CD4-positive, alpha-beta T cell treated with Interleukin-15 for 4 hours (primary cell): ENCODE data around the gene JAK3.

Experiments used
- DNase-seq: peaks from one replicate; pipeline ENCODE4 v3.0.0-alpha.2; 2020; ENCODE audit warnings: low spot score

The JAK3 gene

DNA sequence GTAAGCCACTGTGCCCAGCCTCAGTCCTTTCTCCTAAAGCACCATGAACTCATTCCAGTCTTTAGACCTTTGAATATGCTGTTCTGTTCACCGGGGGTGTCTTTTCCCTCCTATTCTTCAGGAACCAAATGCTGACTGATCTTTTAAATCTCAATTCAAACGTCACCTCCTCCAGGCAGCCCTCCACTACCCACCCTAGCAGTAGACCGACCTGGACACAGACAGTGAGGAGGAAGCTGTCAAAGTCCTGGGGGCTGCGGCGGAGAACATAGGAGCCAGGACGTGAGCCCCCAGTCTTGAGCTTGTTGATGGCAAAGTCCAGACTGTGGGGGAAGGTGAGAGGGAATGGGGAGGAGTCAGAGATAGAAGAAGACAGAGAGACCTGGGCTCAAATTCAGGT lies 7.8 kb downstream of the JAK3 start:
- no peak for DNase-seq

GRCh38 chr19:17837972-17838371 lies 9.8 kb downstream of the JAK3 start:
- DNase-seq = no peak

GRCh38 chr19:17836530-17836929 lies 11.3 kb downstream of the JAK3 start:
- DNase-seq = no peak

DNA sequence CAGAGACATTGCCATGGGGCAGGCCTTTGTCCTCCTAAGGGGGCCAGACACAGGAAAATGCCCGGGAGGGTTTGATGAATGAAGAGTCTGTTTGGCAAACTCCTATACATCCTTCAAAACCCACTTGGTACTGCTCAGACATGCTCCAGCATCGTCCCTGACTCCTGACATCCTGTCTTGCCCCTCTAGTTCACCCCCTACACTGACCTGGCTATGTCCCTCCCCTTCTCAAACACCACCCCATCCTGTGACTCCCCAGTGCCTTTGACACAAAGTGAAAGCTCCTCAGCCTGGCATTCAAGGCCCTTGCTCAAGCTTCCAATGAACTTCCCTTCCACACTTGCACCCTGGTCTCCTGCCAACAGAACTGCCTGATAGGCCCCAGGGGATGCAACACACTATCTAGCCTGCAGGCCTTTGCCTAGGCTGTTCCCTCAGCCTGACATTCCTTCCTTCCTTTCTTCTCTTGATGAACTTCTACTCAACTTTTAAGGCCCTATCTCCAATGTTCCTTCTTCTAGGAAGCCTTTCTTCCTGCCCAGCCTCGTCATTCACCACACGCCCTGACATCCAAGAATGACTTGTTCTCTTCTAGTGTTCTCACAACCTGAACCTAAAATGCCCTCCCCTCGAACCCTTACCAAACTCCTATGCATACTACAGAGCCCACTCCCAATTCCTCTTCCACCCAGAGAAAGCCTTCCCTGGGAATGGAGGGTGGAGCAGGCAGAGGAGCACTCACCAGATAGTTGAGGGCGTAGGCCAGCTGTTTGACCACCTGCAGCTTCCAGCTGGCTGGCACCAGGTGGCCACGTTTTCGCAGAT lies 12.4 kb downstream of the JAK3 start:
- DNase-seq = no peak

- DNase-seq = no peak
Observed at GRCh38 chr19:17834350-17835181, 13.2 kb downstream of the JAK3 start.

DNA sequence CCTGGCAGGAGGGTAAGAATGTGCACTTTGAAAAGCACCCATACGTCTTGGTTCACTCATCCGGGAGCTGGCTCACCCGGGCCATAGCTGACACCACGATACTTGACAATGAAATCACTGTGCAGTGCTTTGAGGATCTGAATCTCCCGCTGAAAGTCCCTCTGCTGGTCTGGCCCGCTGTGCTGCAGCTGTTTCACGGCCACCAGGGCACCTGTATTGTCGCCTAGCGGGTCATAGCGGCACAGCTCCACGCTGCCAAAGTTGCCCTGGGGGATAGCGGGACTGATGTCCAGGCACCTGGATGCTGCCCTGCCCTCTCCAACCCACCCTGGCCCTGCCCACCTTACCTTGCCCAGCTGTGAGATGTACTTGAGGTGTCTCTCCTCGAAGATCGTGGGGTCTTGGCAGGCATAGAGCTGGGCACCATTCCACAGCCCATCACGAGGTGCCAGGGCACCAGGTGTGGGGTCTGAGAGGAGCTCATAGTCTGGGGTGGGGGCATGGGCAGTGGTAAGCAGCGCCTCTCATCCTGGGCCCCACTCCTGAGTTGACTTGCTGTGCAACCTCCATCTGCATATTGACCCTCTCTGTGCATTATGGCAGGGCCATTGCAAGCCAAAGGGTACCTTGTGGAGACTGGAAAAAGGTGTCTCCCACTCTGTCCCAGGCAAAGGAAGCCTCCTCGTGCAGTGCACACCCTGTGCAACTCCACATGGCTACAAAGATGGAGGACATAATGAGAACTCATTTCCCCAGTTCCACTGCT lies 15.2 kb downstream of the JAK3 start:
- no peak for DNase-seq

DNA sequence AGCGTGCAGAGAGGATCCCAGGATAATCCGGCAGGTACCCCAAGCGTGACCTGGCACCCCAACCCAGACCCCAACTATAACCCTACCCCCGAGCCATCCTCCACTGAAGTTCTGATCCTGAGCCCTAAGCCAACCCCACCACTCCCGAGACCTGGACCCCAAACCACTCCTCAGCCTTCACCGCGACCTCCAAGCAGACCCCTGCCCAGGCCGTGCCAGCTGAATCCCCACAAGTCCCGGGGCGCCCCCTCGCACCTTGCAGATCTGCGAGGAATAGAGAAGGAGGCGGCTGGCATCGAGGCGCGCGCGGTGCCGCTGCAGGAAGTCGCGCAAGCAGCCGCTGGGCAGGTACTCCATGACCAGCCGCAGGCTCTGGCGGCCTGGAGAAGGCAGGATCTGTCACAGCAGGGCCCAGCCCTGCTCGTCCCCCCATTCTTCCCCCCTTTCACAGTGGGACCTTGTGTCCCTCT lies 16.3 kb downstream of the JAK3 start:
- no peak for DNase-seq

- DNase-seq = no peak
Observed at GRCh38 chr19:17830567-17831418, 17.0 kb downstream of the JAK3 start.

- DNase-seq = no peak
Observed at GRCh38 chr19:17829855-17830566, 17.8 kb downstream of the JAK3 start.

- DNase-seq = no peak
Observed at GRCh38 chr19:17826508-17827056, 21.2 kb downstream of the JAK3 start.

- no peak for DNase-seq
Observed at GRCh38 chr19:17824339-17824738, 23.4 kb downstream of the JAK3 start.

DNA sequence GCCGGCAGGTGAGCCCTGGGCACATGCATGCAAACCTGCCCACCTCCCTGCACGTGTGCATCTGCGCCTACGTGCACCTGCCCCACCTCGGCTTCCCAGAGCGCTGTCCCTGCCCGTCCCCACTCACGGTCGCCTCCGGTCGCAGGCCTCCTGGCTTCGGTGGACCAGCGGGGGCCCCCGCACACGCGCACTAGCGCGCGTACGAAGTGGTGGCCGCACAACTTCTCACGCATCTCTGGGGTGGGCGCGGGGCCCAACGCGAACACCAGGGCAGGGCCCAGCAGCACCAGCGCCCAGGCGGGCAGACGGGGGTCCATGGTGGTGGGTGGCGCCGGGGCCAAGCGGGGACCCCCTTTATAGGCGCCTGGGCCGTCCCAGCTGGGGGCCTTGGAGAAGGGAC lies 26.6 kb downstream of the JAK3 start, which contains the start of gene INSL3:
Gene INSL3, minus strand, starts transcription at position 330 of the 400 bp plus-strand sequence. Its CDS starts 13 bp downstream, at position 317.
- DNase-seq = no peak

DNA sequence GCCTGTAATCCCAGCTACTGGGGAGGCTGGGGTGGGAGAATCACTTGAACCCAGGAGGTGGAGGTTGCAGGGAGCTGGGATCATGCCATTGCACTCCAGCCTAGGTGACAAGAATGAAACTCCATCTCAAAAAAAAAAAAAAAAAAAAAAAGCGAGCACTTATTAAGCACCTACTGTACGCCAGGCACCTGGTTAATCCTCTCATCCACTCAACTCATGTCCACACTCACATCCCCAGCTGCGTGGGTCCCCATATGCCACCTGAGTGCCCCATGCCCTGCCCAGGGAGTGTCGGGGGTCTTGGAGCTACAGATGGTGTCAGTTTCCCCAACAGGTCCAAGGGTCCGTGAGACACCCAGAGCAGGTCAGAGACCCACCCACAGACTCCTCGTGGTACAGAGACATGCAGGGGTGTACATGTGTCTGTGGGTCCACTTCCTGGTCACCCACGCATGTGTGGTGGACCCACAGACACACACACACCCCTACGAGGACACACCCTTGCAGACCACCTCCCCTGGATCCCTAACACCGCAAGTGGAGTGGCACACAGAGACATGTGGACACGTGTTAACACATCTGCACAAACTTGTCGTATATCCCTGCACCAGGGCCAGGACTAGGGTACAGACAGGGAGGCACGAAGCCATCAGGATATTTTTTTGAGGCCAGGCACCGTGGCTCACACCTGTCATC lies 30.0 kb downstream of the JAK3 start:
- no peak for DNase-seq

DNA sequence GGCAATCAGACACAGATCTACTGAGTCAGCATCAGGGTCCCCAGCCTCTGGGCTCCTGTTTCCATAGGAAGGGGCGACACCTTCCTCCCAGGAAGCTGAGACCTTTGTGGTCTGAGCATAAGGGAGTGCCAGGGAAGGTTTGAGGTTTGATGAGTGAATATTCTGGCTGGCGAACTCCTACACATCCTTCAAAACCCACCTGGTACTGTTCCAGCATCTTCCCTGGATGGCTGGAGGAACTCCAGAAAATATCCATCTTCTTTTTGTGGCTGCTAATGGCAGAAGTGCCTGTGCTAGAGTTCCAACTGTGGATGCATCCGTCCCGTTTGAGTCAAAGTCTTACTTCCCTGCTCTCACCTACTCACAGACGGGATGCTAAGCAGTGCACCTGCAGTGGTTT lies 35.7 kb downstream of the JAK3 start:
- DNase-seq = no peak

DNA sequence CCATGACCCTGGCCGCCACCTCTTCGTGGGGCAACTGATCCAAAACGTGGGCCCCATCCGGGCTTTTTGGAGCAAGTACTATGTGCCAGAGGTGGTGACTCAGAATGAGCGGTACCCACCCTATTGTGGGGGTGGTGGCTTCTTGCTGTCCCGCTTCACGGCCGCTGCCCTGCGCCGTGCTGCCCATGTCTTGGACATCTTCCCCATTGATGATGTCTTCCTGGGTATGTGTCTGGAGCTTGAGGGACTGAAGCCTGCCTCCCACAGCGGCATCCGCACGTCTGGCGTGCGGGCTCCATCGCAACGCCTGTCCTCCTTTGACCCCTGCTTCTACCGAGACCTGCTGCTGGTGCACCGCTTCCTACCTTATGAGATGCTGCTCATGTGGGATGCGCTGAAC lies 36.1 kb downstream of the JAK3 start:
- no peak for DNase-seq

DNA sequence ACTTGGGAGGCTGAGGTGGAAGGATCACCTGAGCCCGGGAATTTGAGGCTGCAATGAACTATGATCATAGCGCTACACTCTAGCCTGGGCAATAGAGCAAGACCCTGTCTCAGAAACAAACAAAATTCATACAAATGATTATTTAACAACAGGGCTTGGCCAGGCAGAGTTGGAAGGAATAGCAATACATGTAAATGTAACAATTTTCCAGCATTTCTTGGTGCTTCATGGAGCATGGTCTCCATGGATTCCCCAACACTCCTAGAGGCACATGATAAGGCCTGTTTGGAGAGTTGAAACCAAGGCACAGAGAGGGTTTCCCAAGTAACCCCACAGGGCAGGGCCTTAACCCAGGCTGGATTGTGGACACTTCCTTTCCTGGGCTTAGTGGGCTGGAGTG lies 36.7 kb downstream of the JAK3 start:
- no peak for DNase-seq

DNA sequence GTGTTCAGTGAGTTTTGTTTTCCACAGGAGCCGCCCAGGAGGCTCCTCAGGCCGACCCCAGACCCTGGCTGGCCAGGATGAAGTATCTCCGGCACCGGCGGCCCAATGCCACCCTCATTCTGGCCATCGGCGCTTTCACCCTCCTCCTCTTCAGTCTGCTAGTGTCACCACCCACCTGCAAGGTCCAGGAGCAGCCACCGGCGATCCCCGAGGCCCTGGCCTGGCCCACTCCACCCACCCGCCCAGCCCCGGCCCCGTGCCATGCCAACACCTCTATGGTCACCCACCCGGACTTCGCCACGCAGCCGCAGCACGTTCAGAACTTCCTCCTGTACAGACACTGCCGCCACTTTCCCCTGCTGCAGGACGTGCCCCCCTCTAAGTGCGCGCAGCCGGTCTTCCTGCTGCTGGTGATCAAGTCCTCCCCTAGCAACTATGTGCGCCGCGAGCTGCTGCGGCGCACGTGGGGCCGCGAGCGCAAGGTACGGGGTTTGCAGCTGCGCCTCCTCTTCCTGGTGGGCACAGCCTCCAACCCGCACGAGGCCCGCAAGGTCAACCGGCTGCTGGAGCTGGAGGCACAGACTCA lies 40.0 kb downstream of the JAK3 start:
- no peak for DNase-seq

DNA sequence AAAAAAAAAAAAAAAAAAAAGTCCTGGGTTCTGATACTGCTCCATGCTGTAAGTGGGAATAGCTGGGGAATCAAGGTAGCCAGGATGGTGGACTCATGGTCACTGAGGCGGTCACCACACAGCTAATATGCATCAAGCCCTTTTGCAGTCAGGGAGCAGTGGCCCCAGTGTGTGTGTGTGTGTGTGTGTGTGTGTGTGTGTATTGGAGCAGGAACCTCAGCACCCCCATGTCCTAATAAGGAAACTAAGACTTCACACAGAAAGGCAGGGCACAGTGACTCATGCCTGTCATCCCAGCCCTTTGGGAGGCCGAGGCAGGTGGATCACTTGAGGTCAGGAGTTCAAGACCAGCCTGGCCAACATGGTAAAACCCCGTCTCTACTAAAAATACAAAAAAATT lies 40.8 kb downstream of the JAK3 start:
- no peak for DNase-seq

DNA sequence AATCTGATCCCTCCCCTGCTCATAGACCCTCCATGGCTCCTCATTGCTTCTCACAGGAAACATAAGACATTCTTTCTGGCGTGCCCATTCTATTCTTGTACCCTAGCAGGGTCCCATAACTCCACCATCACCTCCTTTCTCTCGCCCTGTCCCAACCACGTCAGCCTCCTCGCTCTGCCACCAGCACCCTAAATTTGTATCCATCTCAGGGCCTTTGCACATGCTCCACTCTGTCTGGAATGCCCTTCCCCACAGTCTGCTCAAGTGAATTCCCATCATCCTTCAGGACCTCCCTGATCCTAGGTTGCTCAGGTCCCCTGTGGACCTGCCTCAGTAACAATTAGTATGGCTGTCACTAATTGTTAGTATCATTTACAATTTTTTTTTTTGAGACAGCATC lies 42.4 kb downstream of the JAK3 start:
- no peak for DNase-seq
